GM12892 (cell line): ENCODE data around the gene CMTM8.

ENCODE experiments used
- POLR2AphosphoS5 ChIP-seq: IDR thresholded peaks from 2 replicates; pipeline ENCODE4 v1.6.1; 2011; ENCODE audit warnings: low read depth, low read length, control low read depth
- TAF1 ChIP-seq: IDR thresholded peaks from 2 replicates; pipeline ENCODE4 v1.6.1; 2011; ENCODE audit warnings: low read depth, mild to moderate bottlenecking, control low read depth, low read length, borderline replicate concordance

DNA sequence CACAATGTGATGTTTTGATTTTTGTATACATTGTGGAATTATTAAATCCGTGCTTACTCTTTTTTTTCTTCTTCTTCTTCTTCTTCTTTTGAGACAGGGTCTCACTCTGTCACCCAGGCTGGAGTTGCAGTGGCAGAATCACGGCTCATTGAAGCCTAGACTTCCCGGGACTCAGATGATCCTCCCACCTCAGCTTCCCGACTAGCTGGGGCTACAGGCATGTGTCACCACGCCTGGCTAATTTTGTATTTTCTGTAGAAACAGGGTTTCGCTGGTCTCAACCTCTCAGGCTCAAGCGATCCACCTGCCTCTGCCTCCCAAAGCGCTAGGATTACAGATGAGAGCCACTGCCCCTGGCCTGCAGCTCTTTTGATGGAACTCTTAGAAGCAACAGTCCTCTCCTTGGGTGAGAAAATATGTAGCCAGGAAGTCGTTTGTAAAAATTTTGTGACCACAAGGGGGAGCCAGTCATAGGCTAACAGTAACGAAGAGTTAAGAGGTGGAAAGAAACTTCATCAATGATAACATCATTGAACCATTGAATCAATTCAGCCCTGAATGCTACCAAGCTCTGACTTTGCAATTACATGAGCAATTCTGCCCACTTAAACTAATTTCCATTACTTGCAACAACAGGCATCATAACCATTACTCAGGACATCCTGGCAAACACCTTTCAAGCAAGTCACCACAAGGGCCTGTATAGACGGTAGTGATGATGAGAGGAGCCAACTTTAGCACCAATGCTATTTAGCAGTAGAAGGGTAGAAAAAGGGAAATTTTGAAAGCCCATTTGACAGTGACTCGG is 136.5 kb downstream of the CMTM8 start:
- TF ChIP-seq POLR2AphosphoS5 (no peak), TAF1 (no peak)
